C4-2B (cell line): ENCODE results near the gene ICE2.

ENCODE experiments used
- H3K27ac ChIP-seq: fragments of 450-650 bp; 2 replicates; pipeline ENCODE4 v1.5.1; 2017
- CTCF ChIP-seq: fragments of 450-650 bp; conservative IDR thresholded peaks from 2 replicates; pipeline ENCODE4 v1.5.1; 2017; ENCODE audit warnings: mild to moderate bottlenecking
- ZFX ChIP-seq: fragments of 450-650 bp; IDR thresholded peaks from 2 replicates; pipeline ENCODE4 v1.6.1; 2017

Gene ICE2

DNA sequence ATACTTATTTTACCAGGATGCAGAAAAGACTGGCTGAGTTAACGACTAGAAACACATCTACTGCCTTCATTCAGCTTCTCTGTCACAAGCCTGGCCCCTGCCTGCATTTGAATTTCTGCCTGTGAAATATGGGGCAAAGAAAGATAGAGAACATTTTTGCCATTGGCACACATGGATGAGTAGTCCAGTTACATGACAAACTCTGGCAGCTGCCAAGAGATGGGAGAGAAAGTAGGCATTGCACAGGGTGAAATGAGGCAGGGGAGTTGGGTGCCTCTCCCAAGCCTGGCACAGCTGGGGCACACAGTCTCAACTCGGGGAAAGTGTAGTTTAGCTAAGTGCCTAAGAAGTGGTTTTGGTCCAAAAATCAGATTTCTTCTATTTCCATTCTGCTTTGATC is 105.2 kb downstream of the ICE2 start:
- TF ChIP-seq CTCF (no peak), ZFX (no peak)
- peak overlapping the region; percentile 85 for H3K27ac ChIP-seq

- no peak for TF ChIP-seq ZFX
- TF ChIP-seq CTCF, result no peak
- H3K27ac ChIP-seq, result peak overlapping the region; percentile 85
Measured at GRCh38 chr15:60373327-60373726, 105.6 kb downstream of the ICE2 start.

DNA sequence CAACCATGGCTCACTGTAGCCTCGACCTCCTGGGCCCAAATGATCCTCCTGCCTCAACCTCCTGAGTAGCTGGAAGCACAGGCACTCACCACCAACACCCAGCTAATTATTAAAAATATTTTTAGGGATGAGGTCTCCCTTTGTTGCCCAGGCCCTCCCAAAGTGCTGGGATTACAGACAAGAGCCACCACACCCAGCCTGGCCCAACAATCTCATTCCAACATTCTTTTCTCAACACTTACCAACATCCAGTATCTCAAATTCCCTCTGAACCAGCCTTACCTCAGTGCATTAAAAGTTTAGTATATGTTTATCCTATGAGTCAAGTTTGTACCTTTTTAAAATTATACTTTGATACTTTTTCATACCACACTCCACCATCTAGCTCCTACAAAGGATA is 106.2 kb downstream of the ICE2 start:
- H3K27ac ChIP-seq, result peak overlapping the region; percentile 85; the same call in 1 of the 2 replicates
- no peak for TF ChIP-seq CTCF
- TF ChIP-seq ZFX, result no peak

GRCh38 chr15:60372227-60372626 is 106.7 kb downstream of the ICE2 start:
- peak overlapping the region; percentile 85; the same call in 1 of the 2 replicates for H3K27ac ChIP-seq
- no peak for TF ChIP-seq ZFX
- no peak for TF ChIP-seq CTCF

DNA sequence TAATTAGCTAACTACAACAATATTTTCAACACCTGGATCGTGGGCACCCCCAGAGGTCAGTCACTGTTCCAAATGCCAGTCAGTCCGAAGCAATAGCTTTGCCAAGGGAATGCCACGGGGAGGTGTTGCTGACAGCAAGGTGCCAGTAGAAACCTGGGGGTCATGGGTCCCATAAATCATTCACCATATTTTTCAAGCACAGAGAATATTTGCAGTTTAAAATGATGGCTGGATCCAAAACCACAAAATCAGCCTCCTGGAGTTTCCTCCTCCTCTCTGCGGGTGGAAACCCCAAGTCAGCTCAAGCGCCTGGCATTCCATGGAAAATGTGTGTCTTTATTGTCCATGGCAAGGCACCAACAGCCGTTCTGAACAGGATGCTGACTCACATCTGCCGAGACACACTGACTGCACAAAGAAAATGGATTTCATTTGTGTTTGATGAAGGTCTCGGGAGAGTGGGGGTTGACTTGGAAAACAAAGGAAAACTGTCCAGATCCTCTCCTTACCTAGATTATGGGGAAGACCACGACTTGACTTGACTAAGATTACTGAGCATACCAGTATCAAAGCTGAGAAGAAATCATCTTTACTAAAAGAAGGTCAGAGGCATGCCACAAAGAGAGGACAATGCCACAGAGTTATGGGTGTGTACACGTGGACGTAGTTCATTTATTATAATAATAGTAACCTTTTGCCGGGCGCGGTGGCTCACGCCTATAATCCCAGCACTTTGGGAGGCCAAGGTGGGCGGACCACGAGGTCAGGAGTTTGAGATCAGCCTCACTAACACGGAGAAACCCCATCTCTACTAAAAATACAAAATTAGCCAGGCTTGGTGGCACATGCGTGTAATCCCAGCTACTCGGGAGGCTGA is 107.5 kb downstream of the ICE2 start:
- peak overlapping the region; percentile 19; the same call in 1 of the 2 replicates for H3K27ac ChIP-seq
- no peak for TF ChIP-seq CTCF
- TF ChIP-seq ZFX, result no peak

GRCh38 chr15:60370869-60371136 is 108.1 kb downstream of the ICE2 start:
- TF ChIP-seq CTCF (no peak), ZFX (no peak)
- H3K27ac ChIP-seq, result peak overlapping the region; percentile 19; the same call in 1 of the 2 replicates

DNA sequence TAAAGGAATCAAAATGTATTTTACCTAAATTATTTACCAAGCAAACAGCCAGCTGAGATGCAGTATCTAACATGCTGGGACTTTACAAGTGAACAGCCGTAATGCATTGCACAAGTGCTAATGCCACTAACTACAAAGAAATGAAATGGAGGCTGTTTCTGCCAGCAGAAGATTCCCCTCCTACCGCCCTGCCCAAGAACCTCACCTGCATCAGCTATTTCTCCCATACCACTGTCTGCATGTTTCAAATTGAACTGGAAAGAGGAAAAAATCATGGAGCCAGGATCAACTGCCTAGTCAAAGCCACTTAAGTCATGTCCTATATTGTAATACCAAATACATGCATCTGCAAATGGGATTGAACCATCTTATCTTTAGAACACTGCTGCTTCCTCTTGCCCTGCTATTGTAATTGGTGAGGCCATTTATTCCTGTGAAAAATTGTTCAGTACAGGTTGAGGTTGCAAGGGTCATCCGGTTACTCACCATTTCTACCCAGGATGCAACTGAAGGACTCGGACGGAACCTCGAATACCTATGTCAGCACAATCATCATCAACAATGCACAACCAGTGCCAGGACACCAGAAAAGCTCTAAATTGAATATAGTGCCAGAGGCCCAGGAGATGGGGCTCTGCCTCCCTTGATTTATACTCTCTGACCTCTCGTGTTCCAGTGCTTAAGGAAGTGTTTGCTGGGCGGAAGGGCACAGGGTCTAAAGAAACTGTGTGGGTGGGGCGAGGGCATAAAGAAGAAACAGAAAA is 108.7 kb downstream of the ICE2 start:
- TF ChIP-seq ZFX (no peak), CTCF (no peak)
- H3K27ac ChIP-seq, result no peak overlapping the region; the same call in 1 of the 2 replicates
